BJ (cell line): ENCODE data around the gene MYH10. TPM values are rescaled to one million over a fixed set of nuclear protein-coding genes. Genes with fewer than 3 reads are reported as not detected.

Experiments
- CTCF ChIA-PET: fragments of 350-600 bp; formaldehyde crosslinking; extraction: SDS; loops from one replicate; lab custom pipeline; 2021; ENCODE audit warnings: antibody characterized with exemption, inconsistent platforms; lab: Yijun Ruan, JAX
- POLR2A ChIA-PET: fragments of 300-600 bp; sonication (Branson Sonifier 250); formaldehyde crosslinking; extraction: SDS; loops from one replicate; lab custom pipeline; 2021; ENCODE audit warnings: antibody characterized with exemption; lab: Charles Lee
- DNase-seq: peaks from one replicate; pipeline ENCODE4 v3.0.0-alpha.2; 2011; ENCODE audit warnings: low read depth
- H3K27me3 ChIP-seq: 2 replicates; pipeline ENCODE4 v1.6.0; 2011; ENCODE audit warnings: low read length; ENCODE audit not compliant: control insufficient read depth, insufficient read depth
- H3K36me3 ChIP-seq: 2 replicates; pipeline ENCODE4 v1.5.1; 2011; ENCODE audit warnings: low read length; ENCODE audit not compliant: control insufficient read depth, insufficient read depth
- H3K4me3 ChIP-seq: 2 replicates; pipeline ENCODE4 v1.5.1; 2011; ENCODE audit warnings: low read depth, mild to moderate bottlenecking, control low read depth, low read length
- polyA plus RNA-seq: library from polyadenylated mRNA; depleted of rRNA; stranded (reverse); fragments of >200 nt; gene quantifications from 2 replicates; pipeline ENCODE4 v1.2.3, GENCODE V29; 2011
- TF ChIP-seq, protein P1 (sequence below): IDR thresholded peaks from 2 replicates; pipeline ENCODE4 v1.5.1; 2011; ENCODE audit warnings: low read depth, mild to moderate bottlenecking, control low read depth, inconsistent platforms, low read length, moderate library complexity; ENCODE audit not compliant: insufficient read depth

MYH10 gene
- polyA plus RNA-seq, 1 experiment: 62.1 TPM

DNA sequence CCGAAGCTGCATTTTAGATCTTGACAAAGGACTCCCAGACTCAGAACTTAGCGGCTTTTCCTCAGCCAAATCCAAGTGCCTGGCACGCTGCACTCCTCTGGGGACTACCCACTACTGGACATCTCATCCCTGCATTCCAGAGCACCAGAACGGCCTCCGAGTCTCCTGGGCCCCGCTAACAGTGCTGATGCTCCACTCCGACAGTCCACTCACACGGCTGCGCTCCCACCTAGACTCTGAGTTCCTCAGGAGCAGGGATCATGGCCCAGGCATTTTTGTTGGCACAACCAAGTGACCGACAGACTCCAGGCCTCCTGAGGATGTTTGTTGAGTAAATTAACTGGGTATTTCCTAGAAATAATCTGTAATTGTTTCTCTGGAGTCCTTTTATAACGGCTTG lies 115.7 kb downstream of the MYH10 start:
- H3K27me3 ChIP-seq: no peaks in the 10 kb centered on the region
- no peak overlapping the region for H3K4me3 ChIP-seq
- TF ChIP-seq, protein P1, sequence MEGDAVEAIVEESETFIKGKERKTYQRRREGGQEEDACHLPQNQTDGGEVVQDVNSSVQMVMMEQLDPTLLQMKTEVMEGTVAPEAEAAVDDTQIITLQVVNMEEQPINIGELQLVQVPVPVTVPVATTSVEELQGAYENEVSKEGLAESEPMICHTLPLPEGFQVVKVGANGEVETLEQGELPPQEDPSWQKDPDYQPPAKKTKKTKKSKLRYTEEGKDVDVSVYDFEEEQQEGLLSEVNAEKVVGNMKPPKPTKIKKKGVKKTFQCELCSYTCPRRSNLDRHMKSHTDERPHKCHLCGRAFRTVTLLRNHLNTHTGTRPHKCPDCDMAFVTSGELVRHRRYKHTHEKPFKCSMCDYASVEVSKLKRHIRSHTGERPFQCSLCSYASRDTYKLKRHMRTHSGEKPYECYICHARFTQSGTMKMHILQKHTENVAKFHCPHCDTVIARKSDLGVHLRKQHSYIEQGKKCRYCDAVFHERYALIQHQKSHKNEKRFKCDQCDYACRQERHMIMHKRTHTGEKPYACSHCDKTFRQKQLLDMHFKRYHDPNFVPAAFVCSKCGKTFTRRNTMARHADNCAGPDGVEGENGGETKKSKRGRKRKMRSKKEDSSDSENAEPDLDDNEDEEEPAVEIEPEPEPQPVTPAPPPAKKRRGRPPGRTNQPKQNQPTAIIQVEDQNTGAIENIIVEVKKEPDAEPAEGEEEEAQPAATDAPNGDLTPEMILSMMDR: no peak
- ChIA-PET POLR2A (no interaction called here), CTCF (interaction anchor here (0.6 kb wide), 1 partner anchor 250 kb away, joined by 3 read pairs; no protein-coding TSS in a partner anchor)
- peaks cover 11% of the 10 kb centered on the region; the same call in 1 of the 2 replicates for H3K36me3 ChIP-seq
- no peak for DNase-seq

DNA sequence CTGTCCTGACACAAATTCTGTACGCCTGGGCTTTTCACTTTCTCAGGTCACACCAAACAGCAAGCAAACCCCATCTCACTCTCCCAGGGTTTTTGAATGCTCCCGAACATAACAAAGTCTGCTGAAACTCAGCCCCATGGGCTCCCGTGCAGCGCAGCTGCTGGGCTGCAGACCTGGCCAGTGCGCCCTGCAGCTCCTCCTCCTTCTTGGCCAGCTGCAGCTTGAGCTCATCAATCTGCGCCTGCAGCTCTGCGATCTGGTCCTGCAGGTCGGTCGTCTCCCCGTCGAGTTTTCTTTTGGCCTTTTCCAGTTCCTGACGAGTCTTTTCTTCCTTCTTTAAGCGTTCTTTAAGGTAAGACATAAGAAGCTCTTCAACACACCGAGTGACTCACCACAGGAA lies 124.4 kb downstream of the MYH10 start:
- peaks cover 13% of the 10 kb centered on the region for H3K36me3 ChIP-seq
- ChIA-PET CTCF (interaction anchor here (0.9 kb wide), 1 partner anchor 240 kb away, joined by 3 read pairs; no protein-coding TSS in a partner anchor), POLR2A (no interaction called here)
- no peak overlapping the region for H3K4me3 ChIP-seq
- DNase-seq: no peak
- no peaks in the 10 kb centered on the region for H3K27me3 ChIP-seq
- TF ChIP-seq, protein P1: no peak

- peaks cover 23% of the 10 kb centered on the region for H3K36me3 ChIP-seq
- ChIA-PET CTCF (no interaction called here), POLR2A (no interaction called here)
- DNase-seq: no peak
- H3K4me3 ChIP-seq: no peak overlapping the region
- TF ChIP-seq, protein P1: no peak
- no peaks in the 10 kb centered on the region for H3K27me3 ChIP-seq
Observed at GRCh38 chr17:8504460-8505207, 125.9 kb downstream of the MYH10 start.

- TF ChIP-seq, protein P1: no peak
- ChIA-PET POLR2A (no interaction called here), CTCF (interaction anchor here (1.1 kb wide), 1 partner anchor 242 kb away, joined by 4 read pairs; no protein-coding TSS in a partner anchor)
- no peak overlapping the region for H3K4me3 ChIP-seq
- H3K36me3 ChIP-seq: peaks cover 29% of the 10 kb centered on the region
- H3K27me3 ChIP-seq: no peaks in the 10 kb centered on the region
- no peak for DNase-seq
Observed at GRCh38 chr17:8503807-8504206, 126.7 kb downstream of the MYH10 start.

DNA sequence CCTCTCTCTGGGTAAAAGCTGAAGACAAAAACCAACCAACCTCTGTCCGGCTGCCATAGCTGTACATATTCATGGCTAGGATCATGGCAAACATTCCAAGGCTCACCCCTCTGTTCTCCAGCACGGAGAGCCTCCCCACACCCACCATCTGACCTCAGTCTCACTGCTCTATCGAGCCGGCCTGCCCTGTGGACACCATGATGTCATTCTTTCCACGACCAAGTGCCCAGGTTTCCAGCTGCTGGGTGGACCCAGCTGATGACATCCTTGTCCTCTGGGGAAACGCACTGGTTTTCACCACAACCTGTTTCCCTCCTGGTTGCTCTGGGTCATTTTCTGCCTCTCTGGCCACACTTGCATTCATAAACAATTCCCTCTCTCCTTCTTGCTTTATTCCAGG lies 127.2 kb downstream of the MYH10 start:
- POLR2A ChIA-PET: no interaction called here

More for the DNA sequence above, 127.2 kb downstream of the MYH10 start:
- peaks cover 29% of the 10 kb centered on the region for H3K36me3 ChIP-seq
- CTCF ChIA-PET: interaction anchor here (0.9 to 1.1 kb wide), 2 partner anchors 16 to 242 kb away, joined by 4 read pairs; no protein-coding TSS in a partner anchor
- TF ChIP-seq, protein P1: no peak
- no peaks in the 10 kb centered on the region for H3K27me3 ChIP-seq
- no peak for DNase-seq
- H3K4me3 ChIP-seq: no peak overlapping the region
